Stomach (tissue), 4 donors: ENCODE measurements around the gene TSC22D1.

Source experiments
- CTCF ChIP-seq, 7 experiments: fragments of 450-650 bp in 4 of 7; fragments of 200-600 bp in 3 of 7; sonication (generic) in 3 of 7; IDR thresholded peaks; one replicate each; pipeline ENCODE4 v1.5.1; 2016 to 2019; ENCODE audit warnings: antibody characterized with exemption in 7 of 7, control low read depth in 2 of 7, mild to moderate bottlenecking in 1 of 7
- EP300 ChIP-seq: sonication (generic); formaldehyde crosslinking; IDR thresholded peaks from one replicate; pipeline ENCODE4 v1.6.1; 2017; ENCODE audit warnings: antibody characterized with exemption
- POLR2A ChIP-seq, 4 donors: fragments of 450-650 bp; IDR thresholded peaks; one replicate each; pipeline ENCODE4 v1.6.1; 2016; ENCODE audit warnings: antibody characterized with exemption in 4 of 4, control low read depth in 2 of 4, mild to moderate bottlenecking in 1 of 4, moderate library complexity in 1 of 4
- POLR2AphosphoS5 ChIP-seq, 3 donors: sonication (generic); formaldehyde crosslinking; IDR thresholded peaks; one replicate each; pipeline ENCODE4 v1.6.1; 2016; ENCODE audit warnings: antibody characterized with exemption in 3 of 3

GRCh38 chr13:44519642-44520041, 56.5 kb downstream of the TSC22D1 start:
- TF ChIP-seq CTCF (IDR thresholded peaks at IDR 0.05) = no peak
- no peak for TF ChIP-seq POLR2A (IDR thresholded peaks at IDR 0.05)
- TF ChIP-seq EP300 = no peak
- TF ChIP-seq POLR2AphosphoS5 (IDR thresholded peaks at IDR 0.05) = no peak
